OCI-LY1 (cell line): Measurements from ENCODE around the gene SLCO3A1.

Experiments
- H2AFZ ChIP-seq: fragments of 200-600 bp; sonication (generic), shearing (Covaris generic); 2 replicates; pipeline ENCODE4 v1.6.0; 2014; ENCODE audit warnings: antibody characterized with exemption, mild to moderate bottlenecking, low read length
- H3F3A ChIP-seq: fragments of 200-600 bp; sonication (generic), shearing (Covaris generic); 2 replicates; pipeline ENCODE4 v1.6.0; 2014; ENCODE audit warnings: mild to moderate bottlenecking, antibody characterized with exemption, low read length, moderate library complexity; ENCODE audit not compliant: insufficient read depth
- H3K27ac ChIP-seq: fragments of 200-600 bp; sonication (generic); 2 replicates; pipeline ENCODE4 v1.5.1; 2014; ENCODE audit warnings: low read length, mixed run types, mild to moderate bottlenecking, low read depth; ENCODE audit not compliant: poor library complexity, severe bottlenecking
- H3K27me3 ChIP-seq: fragments of 200-600 bp; sonication (generic); 2 replicates; pipeline ENCODE4 v1.6.0; 2014; ENCODE audit warnings: antibody characterized with exemption, mild to moderate bottlenecking, low read length, moderate library complexity; ENCODE audit not compliant: insufficient read depth
- H3K36me3 ChIP-seq: fragments of 200-600 bp; sonication (generic); 2 replicates; pipeline ENCODE4 v1.6.1; 2014; ENCODE audit warnings: mild to moderate bottlenecking, antibody characterized with exemption, low read length, moderate library complexity, mixed read lengths; ENCODE audit not compliant: insufficient read depth
- H3K4me1 ChIP-seq: fragments of 200-600 bp; sonication (generic); 2 replicates; pipeline ENCODE4 v1.5.1; 2014; ENCODE audit warnings: mild to moderate bottlenecking, low read length, moderate library complexity; ENCODE audit not compliant: insufficient read depth, severe bottlenecking
- H3K4me2 ChIP-seq: fragments of 200-600 bp; sonication (generic), shearing (Covaris generic); 2 replicates; pipeline ENCODE4 v1.6.1; 2014; ENCODE audit warnings: low read length
- H3K4me3 ChIP-seq: fragments of 200-600 bp; sonication (generic); 2 replicates; pipeline ENCODE4 v1.5.1; 2014; ENCODE audit warnings: low read length, low read depth, mild to moderate bottlenecking, mixed read lengths; ENCODE audit not compliant: poor library complexity, severe bottlenecking
- H3K79me2 ChIP-seq: fragments of 200-600 bp; shearing (Covaris generic); 2 replicates; pipeline ENCODE4 v1.6.1; 2016; ENCODE audit warnings: mixed run types, low read length, mixed read lengths; ENCODE audit not compliant: insufficient read depth
- H3K9ac ChIP-seq: fragments of 200-600 bp; sonication (generic), shearing (Covaris generic); 2 replicates; pipeline ENCODE4 v1.6.1; 2014; ENCODE audit warnings: mild to moderate bottlenecking, low read length, mixed read lengths
- H3K9me2 ChIP-seq: fragments of 200-600 bp; sonication (generic), shearing (Covaris generic); 2 replicates; pipeline ENCODE4 v1.6.1; 2014; ENCODE audit warnings: low read depth, mild to moderate bottlenecking, low read length, mixed read lengths
- H3K9me3 ChIP-seq: fragments of 200-600 bp; shearing (Covaris generic); 2 replicates; pipeline ENCODE4 v1.6.1; 2014; ENCODE audit warnings: low read length, mixed read lengths
- H4K20me1 ChIP-seq: fragments of 200-600 bp; sonication (generic), shearing (Covaris generic); 2 replicates; pipeline ENCODE4 v1.6.0; 2016; ENCODE audit warnings: mild to moderate bottlenecking, low read length; ENCODE audit not compliant: insufficient read depth
- CTCF ChIP-seq: fragments of 200-600 bp; sonication (generic), shearing (Covaris generic); IDR thresholded peaks from 2 replicates; pipeline ENCODE4 v1.5.1; 2017; ENCODE audit warnings: mild to moderate bottlenecking, antibody characterized with exemption, low read length, moderate library complexity, mixed read lengths
- EZH2 ChIP-seq: fragments of 200-600 bp; sonication (generic), shearing (Covaris generic); IDR thresholded peaks from 2 replicates; pipeline ENCODE4 v1.8.0; 2017; ENCODE audit warnings: borderline replicate concordance, mixed run types, mild to moderate bottlenecking, antibody characterized with exemption, low read length, moderate library complexity, mixed read lengths

SLCO3A1 gene

GRCh38 chr15:92037491-92037890 is 184.0 kb downstream of the SLCO3A1 start:
- H3K27me3 ChIP-seq, result 0 out of 2 replicates have a peak, but pooled peaks cover 3% of the 10 kb centered on the region
- H3K4me1 ChIP-seq, result no peaks in the 10 kb centered on the region
- TF ChIP-seq EZH2 (no peak), CTCF (no peak)
- no peak overlapping the region for H3K4me2 ChIP-seq
- H2AFZ ChIP-seq, result no peak overlapping the region
- H3F3A ChIP-seq, result no peaks in the 10 kb centered on the region
- H3K9ac ChIP-seq, result no peak overlapping the region
- H3K4me3 ChIP-seq, result no peak overlapping the region
- no peaks in the 10 kb centered on the region for H4K20me1 ChIP-seq
- H3K36me3 ChIP-seq, result no peaks in the 10 kb centered on the region
- no peaks in the 10 kb centered on the region for H3K9me3 ChIP-seq
- no peaks in the 10 kb centered on the region for H3K79me2 ChIP-seq
- H3K27ac ChIP-seq, result no peak overlapping the region
- no peaks in the 10 kb centered on the region for H3K9me2 ChIP-seq

- Histone ChIP-seq H3K79me2 (no peaks in the 10 kb centered on the region), H3K4me2 (no peak overlapping the region), H3F3A (no peaks in the 10 kb centered on the region), H3K9me2 (no peaks in the 10 kb centered on the region), H3K27me3 (0 out of 2 replicates have a peak, but pooled peaks cover 3% of the 10 kb centered on the region), H4K20me1 (no peaks in the 10 kb centered on the region), H3K9me3 (no peaks in the 10 kb centered on the region), H3K27ac (no peak overlapping the region), H2AFZ (no peak overlapping the region), H3K4me1 (no peaks in the 10 kb centered on the region), H3K9ac (no peak overlapping the region), H3K4me3 (no peak overlapping the region), H3K36me3 (no peaks in the 10 kb centered on the region)
- TF ChIP-seq CTCF, result no peak
- TF ChIP-seq EZH2, result no peak
Measured at GRCh38 chr15:92040350-92040749, 186.8 kb downstream of the SLCO3A1 start.

DNA sequence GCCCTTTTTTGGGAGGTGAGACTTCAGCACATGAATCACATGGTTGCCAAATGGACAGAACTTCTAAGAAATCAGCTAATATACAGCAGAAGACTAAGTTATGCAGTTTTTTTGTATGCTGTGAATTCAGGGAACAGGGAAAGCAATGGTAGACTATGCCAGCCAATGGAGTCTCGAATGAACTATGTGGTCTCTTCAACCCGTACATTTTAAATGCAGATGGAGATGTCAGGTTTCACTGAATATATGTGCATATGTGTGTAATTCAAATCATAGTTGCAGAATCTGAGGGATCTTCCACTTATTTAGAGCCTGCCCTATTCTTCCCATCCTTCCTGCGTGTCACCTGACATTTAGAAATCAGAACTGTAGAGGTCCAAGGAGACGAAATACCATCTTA is 187.9 kb downstream of the SLCO3A1 start:
- 0 out of 2 replicates have a peak, but pooled peaks cover 3% of the 10 kb centered on the region for H3K27me3 ChIP-seq

More for the DNA sequence above, 187.9 kb downstream of the SLCO3A1 start:
- H3K4me2 ChIP-seq, result no peak overlapping the region
- H3K9me2 ChIP-seq, result no peaks in the 10 kb centered on the region
- no peak overlapping the region for H3K27ac ChIP-seq
- TF ChIP-seq CTCF (no peak), EZH2 (no peak)
- no peak overlapping the region for H2AFZ ChIP-seq
- H3F3A ChIP-seq, result no peaks in the 10 kb centered on the region
- no peaks in the 10 kb centered on the region for H3K79me2 ChIP-seq
- H3K4me3 ChIP-seq, result no peak overlapping the region
- H3K9ac ChIP-seq, result no peak overlapping the region
- no peaks in the 10 kb centered on the region for H3K4me1 ChIP-seq
- no peaks in the 10 kb centered on the region for H3K36me3 ChIP-seq
- no peaks in the 10 kb centered on the region for H3K9me3 ChIP-seq
- H4K20me1 ChIP-seq, result no peaks in the 10 kb centered on the region
